SU-DHL-6 (cell line): ENCODE measurements around the gene TMEM86B.

Experiments used
- H2AFZ ChIP-seq: fragments of 200-600 bp; sonication (generic); 2 replicates; pipeline ENCODE4 v1.6.1; 2014; ENCODE audit warnings: low read depth, mild to moderate bottlenecking, moderate library complexity, mixed read lengths, antibody characterized with exemption, low read length; ENCODE audit not compliant: severe bottlenecking
- H3F3A ChIP-seq: fragments of 200-600 bp; shearing (Covaris generic); 2 replicates; pipeline ENCODE4 v1.6.0; 2016; ENCODE audit warnings: antibody characterized with exemption, mild to moderate bottlenecking; ENCODE audit not compliant: insufficient read depth
- H3K27ac ChIP-seq: fragments of 200-600 bp; sonication (generic); 2 replicates; pipeline ENCODE4 v1.5.1; 2016; ENCODE audit warnings: low read depth, mild to moderate bottlenecking, low read length, moderate library complexity, mixed read lengths
- H3K27me3 ChIP-seq: fragments of 200-600 bp; sonication (generic), shearing (Covaris generic); 2 replicates; pipeline ENCODE4 v1.6.0; 2014; ENCODE audit warnings: mild to moderate bottlenecking, low read length
- H3K36me3 ChIP-seq: fragments of 200-600 bp; sonication (generic); 2 replicates; pipeline ENCODE4 v1.6.1; 2014; ENCODE audit warnings: mild to moderate bottlenecking, low read length, mixed read lengths
- H3K4me2 ChIP-seq: fragments of 300-600, 200-600 bp; shearing (Covaris generic), sonication (generic); 2 replicates; pipeline ENCODE4 v1.6.0; 2014; ENCODE audit warnings: low read length, low read depth, mild to moderate bottlenecking; ENCODE audit not compliant: poor library complexity, severe bottlenecking
- H3K4me3 ChIP-seq: fragments of 200-600 bp; sonication (generic); 2 replicates; pipeline ENCODE4 v1.5.1; 2014; ENCODE audit warnings: antibody characterized with exemption, low read length, mild to moderate bottlenecking, mixed read lengths; ENCODE audit not compliant: insufficient read depth, poor library complexity, severe bottlenecking
- H3K79me2 ChIP-seq: fragments of 200-600 bp; sonication (generic); 2 replicates; pipeline ENCODE4 v1.6.1; 2014; ENCODE audit warnings: mild to moderate bottlenecking, low read length, moderate library complexity; ENCODE audit not compliant: insufficient read depth
- H3K9ac ChIP-seq: fragments of 200-600 bp; sonication (generic); 2 replicates; pipeline ENCODE4 v1.7.0; 2014; ENCODE audit warnings: mild to moderate bottlenecking, low read length
- H3K9me2 ChIP-seq: fragments of 200-600 bp; sonication (generic); replicated peaks from 2 replicates; pipeline ENCODE4 v1.6.1; 2014; ENCODE audit warnings: low read length; ENCODE audit not compliant: insufficient read depth
- H3K9me3 ChIP-seq: fragments of 200-600 bp; sonication (generic); 2 replicates; pipeline ENCODE4 v1.6.1; 2014; ENCODE audit warnings: low read length, mixed read lengths; ENCODE audit not compliant: insufficient read depth
- H4K20me1 ChIP-seq: fragments of 200-600 bp; sonication (generic); 2 replicates; pipeline ENCODE4 v1.6.1; 2014; ENCODE audit warnings: low read depth, mild to moderate bottlenecking, antibody characterized with exemption, low read length, moderate library complexity, mixed read lengths
- EZH2phosphoT487 ChIP-seq: fragments of 200-600 bp; sonication (generic), shearing (Covaris generic); conservative IDR thresholded peaks from 2 replicates; pipeline ENCODE4 v1.6.1; 2018; ENCODE audit warnings: mild to moderate bottlenecking, antibody characterized with exemption, low read length, moderate library complexity, mixed read lengths
- TF ChIP-seq, protein P1 (sequence below): fragments of 200-600 bp; sonication (generic); IDR thresholded peaks from one replicate; pipeline ENCODE4 v1.5.1; 2017; ENCODE audit warnings: antibody characterized with exemption, mild to moderate bottlenecking, low read length, moderate library complexity; ENCODE audit not compliant: insufficient read depth, poor library complexity, severe bottlenecking

The TMEM86B gene

DNA sequence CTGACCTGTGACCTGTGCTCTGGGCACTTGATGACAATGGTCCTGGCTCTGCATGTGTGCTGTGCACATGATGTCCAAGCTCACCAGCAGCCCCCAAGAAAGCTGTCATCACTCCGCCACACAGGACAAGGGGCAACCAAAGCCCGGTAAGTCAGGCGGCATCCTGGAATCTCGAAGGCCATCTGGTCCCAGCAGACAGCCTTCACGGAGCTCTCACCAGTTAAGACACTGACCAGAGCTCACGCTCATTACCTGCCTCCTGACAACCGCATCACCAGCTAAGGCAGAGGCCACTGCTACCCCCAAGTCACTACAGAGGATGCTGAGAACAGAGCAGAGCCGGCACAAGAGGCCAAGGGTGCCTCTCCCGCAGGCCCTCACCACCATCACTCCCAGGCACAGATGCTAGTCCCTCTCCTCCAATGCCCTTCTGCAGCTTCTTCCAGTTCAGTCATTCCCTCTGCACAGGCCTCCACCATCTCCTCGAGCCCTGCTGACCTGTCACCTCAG, 19.7 kb upstream of the TMEM86B start:
- Histone ChIP-seq H3K9ac (no peak overlapping the region), H3K4me2 (no peak overlapping the region), H3K27ac (no peak overlapping the region), H3K27me3 (no peaks in the 10 kb centered on the region), H3K79me2 (peaks cover 68% of the 10 kb centered on the region), H3K36me3 (peaks cover 3% of the 10 kb centered on the region; the same call in 1 of the 2 replicates), H3K9me2 (no peaks in the 10 kb centered on the region), H3F3A (peaks cover under 1% of the 10 kb centered on the region; the same call in 1 of the 2 replicates), H3K9me3 (no peaks in the 10 kb centered on the region), H2AFZ (no peak overlapping the region), H4K20me1 (peaks cover 8% of the 10 kb centered on the region; the same call in 1 of the 2 replicates), H3K4me3 (no peak overlapping the region)
- TF ChIP-seq EZH2phosphoT487 = no peak
- TF ChIP-seq, protein P1, sequence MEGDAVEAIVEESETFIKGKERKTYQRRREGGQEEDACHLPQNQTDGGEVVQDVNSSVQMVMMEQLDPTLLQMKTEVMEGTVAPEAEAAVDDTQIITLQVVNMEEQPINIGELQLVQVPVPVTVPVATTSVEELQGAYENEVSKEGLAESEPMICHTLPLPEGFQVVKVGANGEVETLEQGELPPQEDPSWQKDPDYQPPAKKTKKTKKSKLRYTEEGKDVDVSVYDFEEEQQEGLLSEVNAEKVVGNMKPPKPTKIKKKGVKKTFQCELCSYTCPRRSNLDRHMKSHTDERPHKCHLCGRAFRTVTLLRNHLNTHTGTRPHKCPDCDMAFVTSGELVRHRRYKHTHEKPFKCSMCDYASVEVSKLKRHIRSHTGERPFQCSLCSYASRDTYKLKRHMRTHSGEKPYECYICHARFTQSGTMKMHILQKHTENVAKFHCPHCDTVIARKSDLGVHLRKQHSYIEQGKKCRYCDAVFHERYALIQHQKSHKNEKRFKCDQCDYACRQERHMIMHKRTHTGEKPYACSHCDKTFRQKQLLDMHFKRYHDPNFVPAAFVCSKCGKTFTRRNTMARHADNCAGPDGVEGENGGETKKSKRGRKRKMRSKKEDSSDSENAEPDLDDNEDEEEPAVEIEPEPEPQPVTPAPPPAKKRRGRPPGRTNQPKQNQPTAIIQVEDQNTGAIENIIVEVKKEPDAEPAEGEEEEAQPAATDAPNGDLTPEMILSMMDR = no peak

DNA sequence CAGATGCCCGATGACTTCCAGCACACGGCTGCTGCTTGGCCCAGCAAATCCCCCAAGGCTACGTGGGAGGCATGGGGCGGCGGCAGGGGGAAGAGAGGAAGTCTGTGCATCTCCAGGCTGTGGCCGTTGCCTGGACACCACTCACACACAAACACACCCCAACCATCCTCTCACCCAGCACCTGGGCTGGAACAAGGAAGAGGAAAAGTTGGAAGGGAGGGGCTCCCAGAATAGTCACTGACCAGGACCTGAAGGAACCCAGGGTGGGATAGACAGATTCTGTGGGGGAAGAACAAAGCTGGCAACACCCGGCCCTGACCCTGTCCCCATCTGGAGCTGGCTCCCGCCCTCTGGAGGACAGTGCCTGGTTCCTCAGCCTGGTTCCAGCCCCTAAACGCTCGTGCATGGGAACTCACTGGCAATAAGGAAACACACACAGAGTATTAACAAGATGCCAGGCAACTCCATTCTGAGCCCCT, 19.1 kb upstream of the TMEM86B start:
- H3K79me2 ChIP-seq = peaks cover 62% of the 10 kb centered on the region
- no peaks in the 10 kb centered on the region for H3K9me2 ChIP-seq
- no peak overlapping the region for H3K4me3 ChIP-seq
- H2AFZ ChIP-seq = no peak overlapping the region
- H3F3A ChIP-seq = no peaks in the 10 kb centered on the region
- H3K27me3 ChIP-seq = no peaks in the 10 kb centered on the region
- no peak overlapping the region for H3K9ac ChIP-seq
- H4K20me1 ChIP-seq = peaks cover 8% of the 10 kb centered on the region; the same call in 1 of the 2 replicates
- H3K27ac ChIP-seq = no peak overlapping the region
- TF ChIP-seq, protein P1 = no peak
- TF ChIP-seq EZH2phosphoT487 = no peak
- H3K36me3 ChIP-seq = peaks cover 3% of the 10 kb centered on the region; the same call in 1 of the 2 replicates
- no peak overlapping the region for H3K4me2 ChIP-seq
- H3K9me3 ChIP-seq = no peaks in the 10 kb centered on the region

DNA sequence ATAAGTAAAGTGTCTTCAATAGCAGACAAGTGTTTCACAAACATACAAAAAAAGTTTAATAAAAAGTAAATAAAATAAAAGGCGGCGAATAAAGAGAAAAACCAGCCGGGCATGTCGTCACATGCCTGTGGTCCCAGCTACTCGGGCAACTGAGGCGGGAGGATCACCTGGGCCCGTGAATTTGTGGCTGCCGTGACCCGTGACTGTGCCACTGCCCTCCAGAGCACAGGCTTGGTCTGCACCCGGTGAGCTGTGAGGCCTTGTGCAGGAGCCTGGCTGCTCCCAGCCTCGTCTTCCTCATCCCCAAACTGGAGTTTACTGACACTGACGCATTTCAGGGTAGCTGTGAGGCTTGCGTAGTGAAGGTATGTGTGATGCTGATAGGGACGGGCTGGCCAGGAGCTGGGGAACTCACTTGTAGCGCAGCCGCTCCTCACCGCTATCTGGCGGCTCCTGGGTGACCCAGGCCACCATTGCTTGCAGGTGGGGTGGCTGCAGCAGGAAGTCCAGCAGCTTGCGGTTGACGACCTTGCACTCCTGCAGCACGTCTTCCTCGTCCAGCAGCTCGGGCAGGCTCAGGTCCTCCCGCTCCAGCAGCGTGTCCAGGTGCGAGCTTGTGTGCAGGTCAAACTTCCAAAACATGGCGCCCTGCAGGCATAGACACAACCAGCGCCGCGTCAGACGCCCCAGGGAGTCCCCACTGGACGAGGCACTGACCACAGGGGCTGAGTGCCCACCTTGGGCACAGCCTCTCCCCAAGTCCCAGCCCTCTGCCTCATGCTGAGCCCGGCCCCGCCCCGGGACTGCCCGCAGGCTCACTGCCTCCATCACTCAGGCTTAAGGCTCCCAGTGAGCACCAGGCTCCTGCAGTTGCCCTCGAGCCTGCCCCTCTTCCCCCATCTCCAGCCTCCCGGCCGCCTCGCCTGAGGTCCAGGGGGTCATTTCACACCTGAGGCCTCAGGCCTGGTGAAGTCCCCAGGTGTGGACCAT, 18.2 kb upstream of the TMEM86B start:
- H3K9me3 ChIP-seq = no peaks in the 10 kb centered on the region
- no peak overlapping the region for H3K4me3 ChIP-seq
- no peaks in the 10 kb centered on the region for H3K27me3 ChIP-seq
- H3K9ac ChIP-seq = no peak overlapping the region
- H3K9me2 ChIP-seq = no peaks in the 10 kb centered on the region
- peaks cover 8% of the 10 kb centered on the region; the same call in 1 of the 2 replicates for H4K20me1 ChIP-seq
- TF ChIP-seq, protein P1 = no peak
- no peak for TF ChIP-seq EZH2phosphoT487
- H3F3A ChIP-seq = no peaks in the 10 kb centered on the region
- H3K4me2 ChIP-seq = no peak overlapping the region
- H3K27ac ChIP-seq = no peak overlapping the region
- H3K79me2 ChIP-seq = peaks cover 53% of the 10 kb centered on the region
- H3K36me3 ChIP-seq = peaks cover 3% of the 10 kb centered on the region; the same call in 1 of the 2 replicates
- H2AFZ ChIP-seq = no peak overlapping the region
